ENCODE data around the gene TP53TG5.

GRCh38 chr20:45361793-45362192, 16.3 kb downstream of the TP53TG5 start:
- TF ChIP-seq POLR2AphosphoS5 (IDR thresholded peaks at IDR 0.05; ENCODE audit: borderline replicate concordance, low read depth, low read length) (no peak), EZH2 (IDR thresholded peaks at IDR 0.05) (no peak)
